ENCODE measurements around the gene EML4.

EML4 gene

GRCh38 chr2:42191285-42192009 is 22.3 kb downstream of the EML4 start:
- H3K4me3 Mint-ChIP-seq, result no peak overlapping the region
- ATAC-seq (ENCODE audit: low read depth) (no peak), DNase-seq (ENCODE audit: low spot score in 2 of 2) (no peak)
- H3K4me1 Mint-ChIP-seq, result peaks cover 31% of the 10 kb centered on the region
- H3K27me3 Mint-ChIP-seq, result no peaks in the 10 kb centered on the region
- H3K36me3 Mint-ChIP-seq, result peaks cover 5% of the 10 kb centered on the region
- no peaks in the 10 kb centered on the region for H3K9me3 Mint-ChIP-seq
- peak overlapping the region; percentile 70 for H3K27ac Mint-ChIP-seq

- Mint-ChIP-seq H3K4me3 (no peak overlapping the region), H3K27me3 (no peaks in the 10 kb centered on the region), H3K27ac (peak overlapping the region; percentile 58), H3K4me1 (peaks cover 35% of the 10 kb centered on the region), H3K36me3 (peaks cover 8% of the 10 kb centered on the region), H3K9me3 (no peaks in the 10 kb centered on the region)
- no peak for DNase-seq (ENCODE audit: low spot score in 2 of 2)
- ATAC-seq (ENCODE audit: low read depth), result no peak
Measured at GRCh38 chr2:42192010-42192373, 22.8 kb downstream of the EML4 start.

GRCh38 chr2:42192652-42193566 is 23.8 kb downstream of the EML4 start:
- H3K27ac Mint-ChIP-seq, result peak overlapping the region; percentile 58
- peak; percentile 19 for ATAC-seq (ENCODE audit: low read depth)
- H3K4me1 Mint-ChIP-seq, result peaks cover 36% of the 10 kb centered on the region
- no peaks in the 10 kb centered on the region for H3K27me3 Mint-ChIP-seq
- H3K36me3 Mint-ChIP-seq, result peaks cover 7% of the 10 kb centered on the region
- no peak overlapping the region for H3K4me3 Mint-ChIP-seq
- no peak for DNase-seq (ENCODE audit: low spot score in 2 of 2)
- no peaks in the 10 kb centered on the region for H3K9me3 Mint-ChIP-seq

- Mint-ChIP-seq H3K27me3 (no peaks in the 10 kb centered on the region), H3K36me3 (peaks cover 9% of the 10 kb centered on the region), H3K4me1 (peaks cover 45% of the 10 kb centered on the region), H3K9me3 (no peaks in the 10 kb centered on the region), H3K27ac (peak overlapping the region; percentile 58), H3K4me3 (no peak overlapping the region)
- ATAC-seq (ENCODE audit: low read depth) (no peak), DNase-seq (ENCODE audit: low spot score in 2 of 2) (no peak)
Measured at GRCh38 chr2:42193722-42194187, 24.6 kb downstream of the EML4 start.

- ATAC-seq (ENCODE audit: low read depth), result no peak
- Mint-ChIP-seq H3K27me3 (no peaks in the 10 kb centered on the region), H3K4me3 (no peak overlapping the region), H3K9me3 (no peaks in the 10 kb centered on the region), H3K36me3 (peaks cover 15% of the 10 kb centered on the region), H3K27ac (peak overlapping the region; percentile 58), H3K4me1 (peaks cover 47% of the 10 kb centered on the region)
- DNase-seq (ENCODE audit: low spot score in 2 of 2), result no peak
Measured at GRCh38 chr2:42194428-42194827, 25.3 kb downstream of the EML4 start.

GRCh38 chr2:42195559-42195958 is 26.4 kb downstream of the EML4 start:
- no peaks in the 10 kb centered on the region for H3K9me3 Mint-ChIP-seq

GRCh38 chr2:42196070-42196402 is 26.9 kb downstream of the EML4 start:
- ATAC-seq (ENCODE audit: low read depth), result no peak
- H3K9me3 Mint-ChIP-seq, result no peaks in the 10 kb centered on the region
- peak overlapping the region; percentile 76 for H3K27ac Mint-ChIP-seq

More at GRCh38 chr2:42195559-42195958, 26.4 kb downstream of the EML4 start:
- Mint-ChIP-seq H3K36me3 (peaks cover 17% of the 10 kb centered on the region), H3K27me3 (no peaks in the 10 kb centered on the region), H3K4me1 (peaks cover 47% of the 10 kb centered on the region), H3K27ac (no peak overlapping the region), H3K4me3 (no peak overlapping the region)
- ATAC-seq (ENCODE audit: low read depth), result no peak
- no peak for DNase-seq (ENCODE audit: low spot score in 2 of 2)

GRCh38 chr2:42196403-42197267 is 27.5 kb downstream of the EML4 start:
- peaks cover 46% of the 10 kb centered on the region for H3K4me1 Mint-ChIP-seq
- no peaks in the 10 kb centered on the region for H3K27me3 Mint-ChIP-seq
- DNase-seq (ENCODE audit: low spot score in 2 of 2) (peak in 1 of 2 donors; percentile 56), ATAC-seq (ENCODE audit: low read depth) (peak; percentile 89)
- H3K27ac Mint-ChIP-seq, result peak overlapping the region; percentile 76
- peaks cover 15% of the 10 kb centered on the region for H3K36me3 Mint-ChIP-seq
- H3K9me3 Mint-ChIP-seq, result no peaks in the 10 kb centered on the region
- no peak overlapping the region for H3K4me3 Mint-ChIP-seq

More at GRCh38 chr2:42196070-42196402, 26.9 kb downstream of the EML4 start:
- Mint-ChIP-seq H3K4me3 (no peak overlapping the region), H3K4me1 (peaks cover 49% of the 10 kb centered on the region), H3K36me3 (peaks cover 17% of the 10 kb centered on the region), H3K27me3 (no peaks in the 10 kb centered on the region)
- DNase-seq (ENCODE audit: low spot score in 2 of 2), result no peak

GRCh38 chr2:42197792-42198191 is 28.6 kb downstream of the EML4 start:
- H3K27ac Mint-ChIP-seq, result peak overlapping the region; percentile 62
- H3K4me3 Mint-ChIP-seq, result peak overlapping the region; percentile 2
- peaks cover 20% of the 10 kb centered on the region for H3K36me3 Mint-ChIP-seq
- peaks cover 48% of the 10 kb centered on the region for H3K4me1 Mint-ChIP-seq
- H3K9me3 Mint-ChIP-seq, result no peaks in the 10 kb centered on the region
- H3K27me3 Mint-ChIP-seq, result no peaks in the 10 kb centered on the region
- no peak for DNase-seq (ENCODE audit: low spot score in 2 of 2)
- no peak for ATAC-seq (ENCODE audit: low read depth)

- no peaks in the 10 kb centered on the region for H3K27me3 Mint-ChIP-seq
- no peaks in the 10 kb centered on the region for H3K9me3 Mint-ChIP-seq
- no peak for DNase-seq (ENCODE audit: low spot score in 2 of 2)
- H3K4me3 Mint-ChIP-seq, result peak overlapping the region; percentile 4
- no peak for ATAC-seq (ENCODE audit: low read depth)
- peaks cover 20% of the 10 kb centered on the region for H3K36me3 Mint-ChIP-seq
- peak overlapping the region; percentile 62 for H3K27ac Mint-ChIP-seq
- peaks cover 41% of the 10 kb centered on the region for H3K4me1 Mint-ChIP-seq
Measured at GRCh38 chr2:42198466-42198865, 29.3 kb downstream of the EML4 start.

- no peak for DNase-seq (ENCODE audit: low spot score in 2 of 2)
- Mint-ChIP-seq H3K27me3 (no peaks in the 10 kb centered on the region), H3K4me3 (no peak overlapping the region), H3K4me1 (peaks cover 40% of the 10 kb centered on the region), H3K36me3 (peaks cover 20% of the 10 kb centered on the region), H3K9me3 (no peaks in the 10 kb centered on the region), H3K27ac (peak overlapping the region; percentile 62)
- no peak for ATAC-seq (ENCODE audit: low read depth)
Measured at GRCh38 chr2:42199002-42199401, 29.8 kb downstream of the EML4 start.

GRCh38 chr2:42199626-42200025 is 30.5 kb downstream of the EML4 start:
- Mint-ChIP-seq H3K27ac (peak overlapping the region; percentile 62), H3K27me3 (no peaks in the 10 kb centered on the region), H3K4me1 (peaks cover 40% of the 10 kb centered on the region), H3K9me3 (no peaks in the 10 kb centered on the region), H3K4me3 (no peak overlapping the region), H3K36me3 (peaks cover 20% of the 10 kb centered on the region)
- ATAC-seq (ENCODE audit: low read depth), result no peak
- no peak for DNase-seq (ENCODE audit: low spot score in 2 of 2)

- peaks cover 46% of the 10 kb centered on the region for H3K4me1 Mint-ChIP-seq
- H3K27ac Mint-ChIP-seq, result peak overlapping the region; percentile 6
Measured at GRCh38 chr2:42200926-42201855, 32.0 kb downstream of the EML4 start.

More at GRCh38 chr2:42200926-42201855, 32.0 kb downstream of the EML4 start:
- Mint-ChIP-seq H3K4me3 (no peak overlapping the region), H3K36me3 (peaks cover 23% of the 10 kb centered on the region), H3K27me3 (no peaks in the 10 kb centered on the region), H3K9me3 (no peaks in the 10 kb centered on the region)
- DNase-seq (ENCODE audit: low spot score in 2 of 2), result no peak
- ATAC-seq (ENCODE audit: low read depth), result no peak
